Neural cell (in vitro differentiated cells): Measurements from ENCODE around the gene NOG.

Experiments used
- CTCF ChIP-seq: fragments of 450-650 bp; IDR thresholded peaks from 2 replicates; pipeline ENCODE4 v1.5.1; 2014; ENCODE audit warnings: antibody characterized with exemption, mild to moderate bottlenecking, moderate library complexity; ENCODE audit not compliant: poor library complexity, severe bottlenecking
- EP300 ChIP-seq: fragments of 450-650 bp; conservative IDR thresholded peaks from 2 replicates; pipeline ENCODE4 v1.6.1; 2014; ENCODE audit warnings: antibody characterized with exemption, mild to moderate bottlenecking, moderate library complexity; ENCODE audit not compliant: poor library complexity, severe bottlenecking
- EZH2 ChIP-seq: fragments of 200-600, 300-800 bp; shearing (Covaris generic), sonication (generic); IDR thresholded peaks from 2 replicates; pipeline ENCODE4 v1.6.1; 2014; ENCODE audit warnings: antibody characterized with exemption, low read length, borderline replicate concordance, mild to moderate bottlenecking; ENCODE audit not compliant: insufficient read depth, poor library complexity, severe bottlenecking
- MXI1 ChIP-seq: fragments of 450-650 bp; conservative IDR thresholded peaks from 2 replicates; pipeline ENCODE4 v1.6.1; 2014; ENCODE audit warnings: antibody characterized with exemption, mild to moderate bottlenecking; ENCODE audit not compliant: poor library complexity, severe bottlenecking
- POLR2AphosphoS5 ChIP-seq: IDR thresholded peaks from 2 replicates; pipeline ENCODE4 v1.6.1; 2012
- RAD21 ChIP-seq: fragments of 450-650 bp; conservative IDR thresholded peaks from 2 replicates; pipeline ENCODE4 v1.6.1; 2014; ENCODE audit warnings: antibody characterized with exemption, mild to moderate bottlenecking, moderate library complexity
- REST ChIP-seq: IDR thresholded peaks from 2 replicates; pipeline ENCODE4 v1.6.1; 2012; ENCODE audit warnings: borderline replicate concordance
- SMC3 ChIP-seq: fragments of 450-650 bp; conservative IDR thresholded peaks from 2 replicates; pipeline ENCODE4 v1.6.1; 2014; ENCODE audit warnings: antibody characterized with exemption, mild to moderate bottlenecking, moderate library complexity; ENCODE audit not compliant: poor library complexity
- TAF1 ChIP-seq: IDR thresholded peaks from 2 replicates; pipeline ENCODE4 v1.6.1; 2012; ENCODE audit warnings: low read depth

- peak; percentile 7 for TF ChIP-seq CTCF
- TF ChIP-seq POLR2AphosphoS5 = no peak
- no peak for TF ChIP-seq EP300
- TF ChIP-seq EZH2 = no peak
- TF ChIP-seq TAF1 = no peak
- TF ChIP-seq RAD21 = peak; percentile 10
- TF ChIP-seq MXI1 = peak; percentile 78
- TF ChIP-seq SMC3 = no peak
- no peak for TF ChIP-seq REST
Measured at GRCh38 chr17:56593646-56594319, at the start of gene NOG.
